OCI-LY3 (cell line): ENCODE data around the gene KIF1B.

Experiments
- H2AFZ ChIP-seq: fragments of 200-600, 300-600 bp; shearing (Covaris generic); 2 replicates; pipeline ENCODE4 v1.6.0; 2014; ENCODE audit warnings: antibody characterized with exemption, low read depth, low read length
- H3K27ac ChIP-seq: fragments of 200-600, 300-600 bp; sonication (generic); 2 replicates; pipeline ENCODE4 v1.5.1; 2014; ENCODE audit warnings: mild to moderate bottlenecking, low read length, moderate library complexity, mixed read lengths
- H3K27me3 ChIP-seq: fragments of 200-600, 300-600 bp; sonication (generic); 2 replicates; pipeline ENCODE4 v1.6.1; 2014; ENCODE audit warnings: low read depth, low read length, mixed read lengths
- H3K36me3 ChIP-seq: fragments of 200-600, 300-600 bp; sonication (generic); replicated peaks from 2 replicates; pipeline ENCODE3; 2014; ENCODE audit warnings: low read depth, low read length, mixed read lengths
- H3K4me1 ChIP-seq: fragments of 300-600, 200-600 bp; sonication (generic); 2 replicates; pipeline ENCODE4 v1.6.1; 2014; ENCODE audit warnings: low read length, mixed read lengths
- H3K4me2 ChIP-seq: fragments of 200-600, 300-600 bp; sonication (generic); 2 replicates; pipeline ENCODE4 v1.6.1; 2014; ENCODE audit warnings: low read length, mixed read lengths
- H3K4me3 ChIP-seq: fragments of 300-600, 200-600 bp; sonication (generic); 2 replicates; pipeline ENCODE4 v1.5.1; 2014; ENCODE audit warnings: antibody characterized with exemption, mild to moderate bottlenecking, low read length, moderate library complexity
- H3K79me2 ChIP-seq: fragments of 300-600, 200-600 bp; shearing (Covaris generic); 2 replicates; pipeline ENCODE4 v1.6.1; 2014; ENCODE audit warnings: mild to moderate bottlenecking, low read length, mixed read lengths
- H3K9ac ChIP-seq: fragments of 300-600, 200-600 bp; shearing (Covaris generic); 2 replicates; pipeline ENCODE4 v1.6.0; 2014; ENCODE audit warnings: mild to moderate bottlenecking, low read length, moderate library complexity
- H3K9me3 ChIP-seq: fragments of 200-600, 300-600 bp; shearing (Covaris generic); 2 replicates; pipeline ENCODE4 v1.6.1; 2014; ENCODE audit warnings: low read length, mixed read lengths; ENCODE audit not compliant: insufficient read depth
- H4K20me1 ChIP-seq: fragments of 200-600, 300-600 bp; sonication (generic); 2 replicates; pipeline ENCODE4 v1.6.1; 2016; ENCODE audit warnings: low read length, mixed read lengths; ENCODE audit not compliant: insufficient read depth
- EZH2phosphoT487 ChIP-seq: fragments of 200-600 bp; shearing (Covaris generic); IDR thresholded peaks from 2 replicates; pipeline ENCODE4 v1.6.1; 2018; ENCODE audit warnings: antibody characterized with exemption, mixed run types, low read depth
- TF ChIP-seq, protein P1 (sequence below): fragments of 200-600, 300-600 bp; sonication (generic); IDR thresholded peaks from 2 replicates; pipeline ENCODE4 v1.5.1; 2014; ENCODE audit warnings: antibody characterized with exemption, low read length, low read depth

The KIF1B gene

DNA sequence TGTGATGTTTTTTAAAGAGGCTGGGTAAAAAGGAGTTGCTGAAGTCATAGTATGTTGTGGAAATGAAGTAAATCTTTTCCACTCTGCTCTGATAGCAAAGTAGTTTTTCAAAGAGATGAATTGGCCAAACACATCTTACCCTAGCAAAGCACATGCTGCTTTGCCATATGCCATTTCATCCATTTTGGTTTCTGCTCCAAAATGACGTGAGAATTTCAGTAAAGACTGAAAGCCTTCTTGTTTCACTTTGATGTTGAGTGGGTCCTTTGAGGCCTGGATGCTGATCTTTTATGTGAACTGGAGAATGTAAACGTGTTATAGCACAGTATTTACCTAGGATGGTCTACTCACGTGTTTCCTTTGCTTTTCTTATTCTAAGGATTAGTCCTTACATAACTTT lies 115.2 kb downstream of the KIF1B start:
- no peaks in the 10 kb centered on the region for H3K79me2 ChIP-seq
- H3K4me2 ChIP-seq: no peak overlapping the region
- H3K36me3 ChIP-seq: no peaks in the 10 kb centered on the region
- no peaks in the 10 kb centered on the region for H4K20me1 ChIP-seq
- H3K9ac ChIP-seq: no peak overlapping the region
- no peak overlapping the region for H3K27ac ChIP-seq
- H3K4me1 ChIP-seq: no peaks in the 10 kb centered on the region
- no peak overlapping the region for H2AFZ ChIP-seq
- no peaks in the 10 kb centered on the region for H3K27me3 ChIP-seq
- H3K9me3 ChIP-seq: no peaks in the 10 kb centered on the region
- no peak overlapping the region for H3K4me3 ChIP-seq
- no peak for TF ChIP-seq EZH2phosphoT487
- TF ChIP-seq, protein P1, sequence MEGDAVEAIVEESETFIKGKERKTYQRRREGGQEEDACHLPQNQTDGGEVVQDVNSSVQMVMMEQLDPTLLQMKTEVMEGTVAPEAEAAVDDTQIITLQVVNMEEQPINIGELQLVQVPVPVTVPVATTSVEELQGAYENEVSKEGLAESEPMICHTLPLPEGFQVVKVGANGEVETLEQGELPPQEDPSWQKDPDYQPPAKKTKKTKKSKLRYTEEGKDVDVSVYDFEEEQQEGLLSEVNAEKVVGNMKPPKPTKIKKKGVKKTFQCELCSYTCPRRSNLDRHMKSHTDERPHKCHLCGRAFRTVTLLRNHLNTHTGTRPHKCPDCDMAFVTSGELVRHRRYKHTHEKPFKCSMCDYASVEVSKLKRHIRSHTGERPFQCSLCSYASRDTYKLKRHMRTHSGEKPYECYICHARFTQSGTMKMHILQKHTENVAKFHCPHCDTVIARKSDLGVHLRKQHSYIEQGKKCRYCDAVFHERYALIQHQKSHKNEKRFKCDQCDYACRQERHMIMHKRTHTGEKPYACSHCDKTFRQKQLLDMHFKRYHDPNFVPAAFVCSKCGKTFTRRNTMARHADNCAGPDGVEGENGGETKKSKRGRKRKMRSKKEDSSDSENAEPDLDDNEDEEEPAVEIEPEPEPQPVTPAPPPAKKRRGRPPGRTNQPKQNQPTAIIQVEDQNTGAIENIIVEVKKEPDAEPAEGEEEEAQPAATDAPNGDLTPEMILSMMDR: no peak

DNA sequence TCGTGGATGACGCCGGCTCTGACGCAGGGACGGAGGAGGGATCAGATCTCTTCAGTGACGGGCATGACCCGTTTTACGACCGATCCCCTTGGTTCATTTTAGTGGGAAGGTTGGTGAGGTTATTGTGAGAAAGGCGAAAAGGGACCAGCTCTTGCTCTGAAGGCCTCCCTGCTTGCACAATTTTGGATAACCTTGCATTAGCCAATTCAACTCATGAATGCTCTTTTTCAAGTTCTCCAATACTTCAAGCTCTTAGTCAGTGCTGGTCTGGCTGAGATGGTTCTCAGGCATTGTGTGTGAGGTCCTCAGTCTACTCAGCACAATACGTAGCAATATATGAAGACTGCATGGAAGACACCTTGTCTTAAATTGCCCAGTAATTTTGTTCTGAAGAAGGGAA lies 115.9 kb downstream of the KIF1B start:
- Histone ChIP-seq H3K36me3 (no peaks in the 10 kb centered on the region), H3K9ac (no peak overlapping the region), H3K9me3 (no peaks in the 10 kb centered on the region), H4K20me1 (no peaks in the 10 kb centered on the region), H3K4me3 (no peak overlapping the region), H3K4me1 (no peaks in the 10 kb centered on the region), H2AFZ (no peak overlapping the region), H3K79me2 (no peaks in the 10 kb centered on the region), H3K27ac (no peak overlapping the region), H3K27me3 (no peaks in the 10 kb centered on the region), H3K4me2 (no peak overlapping the region)
- no peak for TF ChIP-seq EZH2phosphoT487
- TF ChIP-seq, protein P1: no peak

DNA sequence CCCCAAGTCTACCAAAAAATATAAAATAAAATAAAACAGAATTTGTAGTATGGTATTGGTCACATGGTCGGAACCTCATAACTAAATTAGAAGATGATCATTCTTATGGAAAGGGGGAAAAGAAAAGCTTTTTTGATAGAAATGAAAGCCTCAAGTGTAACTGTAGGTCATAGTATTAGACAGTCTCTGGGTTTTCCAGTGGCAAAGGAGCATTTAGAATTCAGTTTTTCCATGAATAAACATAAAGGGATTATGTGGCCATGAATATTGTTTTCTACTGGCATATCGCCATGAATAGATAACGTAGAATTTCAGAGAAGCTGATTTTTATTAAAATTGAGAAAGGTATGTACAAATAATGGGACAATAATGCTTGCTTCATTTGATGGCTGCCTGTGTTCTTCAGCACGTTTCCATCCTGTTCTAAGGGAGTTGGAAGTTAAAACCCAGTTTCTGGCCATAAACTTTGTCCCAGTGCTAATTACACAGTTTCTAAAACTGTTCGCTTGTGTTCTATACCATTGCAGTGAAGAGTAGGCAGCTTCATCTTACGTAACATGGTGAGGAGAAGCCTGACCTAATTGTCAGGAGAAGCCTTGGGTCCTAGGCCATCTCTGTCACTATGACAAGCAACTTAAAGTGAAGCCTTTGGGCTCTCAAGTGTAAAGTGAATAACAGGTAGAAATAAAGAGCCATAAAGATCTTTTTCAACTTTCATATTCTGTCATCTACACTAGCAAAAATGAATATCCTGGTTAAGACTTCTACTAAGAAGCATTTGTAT lies 118.0 kb downstream of the KIF1B start:
- Histone ChIP-seq H3K9ac (no peak overlapping the region), H3K4me3 (no peak overlapping the region), H3K27me3 (no peaks in the 10 kb centered on the region), H4K20me1 (no peaks in the 10 kb centered on the region), H3K4me2 (no peak overlapping the region), H3K4me1 (no peaks in the 10 kb centered on the region), H3K27ac (no peak overlapping the region), H2AFZ (no peak overlapping the region), H3K9me3 (no peaks in the 10 kb centered on the region), H3K36me3 (no peaks in the 10 kb centered on the region), H3K79me2 (no peaks in the 10 kb centered on the region)
- TF ChIP-seq, protein P1: no peak
- no peak for TF ChIP-seq EZH2phosphoT487

DNA sequence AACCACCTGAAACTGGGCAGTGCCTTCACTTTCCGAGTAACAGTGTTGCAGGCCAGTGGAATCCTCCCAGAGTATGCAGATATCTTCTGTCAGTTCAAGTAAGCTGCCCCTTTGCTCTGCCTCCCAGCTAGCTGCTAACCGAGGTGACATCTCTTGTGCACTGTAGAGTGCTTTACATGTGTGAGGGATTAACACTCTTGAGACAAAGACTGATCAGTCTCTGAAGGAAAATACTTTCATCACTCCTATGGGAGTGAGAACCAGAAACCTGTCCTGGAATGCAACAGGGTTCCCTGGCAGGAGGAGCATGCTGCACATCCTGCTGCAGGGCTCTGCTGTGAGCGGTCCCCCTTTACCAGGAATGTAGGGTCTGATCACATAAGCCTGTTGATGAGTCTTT lies 127.1 kb downstream of the KIF1B start:
- no peaks in the 10 kb centered on the region for H3K9me3 ChIP-seq
- H3K4me1 ChIP-seq: no peaks in the 10 kb centered on the region
- H4K20me1 ChIP-seq: no peaks in the 10 kb centered on the region
- H3K36me3 ChIP-seq: no peaks in the 10 kb centered on the region
- no peaks in the 10 kb centered on the region for H3K79me2 ChIP-seq
- H3K27me3 ChIP-seq: no peaks in the 10 kb centered on the region
- no peak overlapping the region for H3K4me2 ChIP-seq
- TF ChIP-seq EZH2phosphoT487: no peak
- TF ChIP-seq, protein P1: no peak
- H2AFZ ChIP-seq: no peak overlapping the region
- no peak overlapping the region for H3K27ac ChIP-seq
- no peak overlapping the region for H3K9ac ChIP-seq
- H3K4me3 ChIP-seq: no peak overlapping the region
